H1 (cell line): Measurements from ENCODE around the gene FOXD2. TPM values are rescaled to one million over a fixed set of nuclear protein-coding genes. Genes with fewer than 3 reads are reported as not detected.

ENCODE experiments used
- CTCF ChIA-PET: fragments of 300-600 bp; sonication (Branson Sonifier 250); formaldehyde crosslinking; loops from one replicate; lab custom pipeline; 2021; ENCODE audit not compliant: partially characterized antibody; lab: Charles Lee
- POLR2A ChIA-PET: fragments of 300-600 bp; sonication (Branson Sonifier 250); formaldehyde crosslinking; loops from one replicate; lab custom pipeline; 2021; ENCODE audit warnings: inconsistent platforms; ENCODE audit not compliant: partially characterized antibody; lab: Charles Lee
- DNase-seq, 2 experiments: peaks; one replicate each; pipeline versions ENCODE4 v3.0.0 to v3.0.0-alpha.2; 2010 to 2022; ENCODE audit warnings: low spot score in 2 of 2, low read depth in 1 of 2, mixed read lengths in 1 of 2
- FAIRE-seq: peaks from 2 replicates; lab custom pipeline; 2011; peaks lifted over from hg19 to GRCh38; lab: Jason Lieb, UNC
- H2AFZ ChIP-seq: 2 replicates; pipeline ENCODE4 v1.8.1; 2012; ENCODE audit warnings: low read length, inconsistent platforms
- H2AK5ac ChIP-seq: 2 replicates; pipeline ENCODE4 v1.6.1; 2013; ENCODE audit warnings: low read depth, low read length
- H2BK120ac ChIP-seq: replicated peaks from 2 replicates; pipeline ENCODE3; 2013; ENCODE audit warnings: low read depth, low read length, inconsistent platforms
- H2BK12ac ChIP-seq: 2 replicates; pipeline ENCODE4 v1.6.1; 2013; ENCODE audit warnings: low read depth, low read length
- H2BK15ac ChIP-seq: 2 replicates; pipeline ENCODE4 v1.6.1; 2013; ENCODE audit warnings: low read length
- H2BK20ac ChIP-seq: 2 replicates; pipeline ENCODE4 v1.6.1; 2013; ENCODE audit warnings: low read length
- H2BK5ac ChIP-seq: 2 replicates; pipeline ENCODE4 v1.6.1; 2013; ENCODE audit warnings: low read depth, low read length
- H3K14ac ChIP-seq: 2 replicates; pipeline ENCODE4 v1.6.1; 2013; ENCODE audit warnings: inconsistent platforms; ENCODE audit not compliant: insufficient read length
- H3K18ac ChIP-seq: 2 replicates; pipeline ENCODE4 v1.6.1; 2013; ENCODE audit warnings: low read length; ENCODE audit errors: extremely low read depth
- H3K23ac ChIP-seq: 2 replicates; pipeline ENCODE4 v1.6.1; 2013; ENCODE audit warnings: inconsistent platforms; ENCODE audit not compliant: insufficient read length
- H3K23me2 ChIP-seq: 2 replicates; pipeline ENCODE4 v1.6.1; 2013; ENCODE audit warnings: low read depth, low read length
- H3K27ac ChIP-seq: 2 replicates; pipeline ENCODE4 v1.6.1; 2011; ENCODE audit warnings: low read depth, low read length, inconsistent platforms
- H3K27me3 ChIP-seq, 4 experiments: replicated peaks in 1 of 4; 1 replicate in 1 of 4; 2 replicates in 3 of 4; pipeline versions ENCODE4 v1.6.1 to v1.8.1; 2011 to 2013; ENCODE audit warnings: low read length in 3 of 4, mild to moderate bottlenecking in 3 of 4, inconsistent platforms in 2 of 4, mixed read lengths in 2 of 4, moderate library complexity in 1 of 4; ENCODE audit not compliant: control insufficient read depth in 3 of 4, insufficient read depth in 3 of 4; ENCODE audit errors: extremely low read depth in 1 of 4
- H3K36me3 ChIP-seq, 4 experiments: 2 replicates each; pipeline versions ENCODE4 v1.6.1 to v1.8.1; 2011 to 2013; ENCODE audit warnings: mild to moderate bottlenecking in 4 of 4, low read length in 3 of 4, moderate library complexity in 2 of 4, control low read depth in 1 of 4, inconsistent platforms in 1 of 4; ENCODE audit not compliant: insufficient read depth in 4 of 4, control insufficient read depth in 2 of 4
- H3K4ac ChIP-seq: replicated peaks from 2 replicates; pipeline ENCODE3; 2013; ENCODE audit warnings: low read length, low read depth, mixed read lengths, inconsistent platforms; ENCODE audit not compliant: insufficient read length
- H3K4me1 ChIP-seq, 4 experiments: replicated peaks in 1 of 4; 1 replicate in 1 of 4; 2 replicates in 3 of 4; pipeline versions ENCODE4 v1.6.1 to v1.8.1; 2011 to 2013; ENCODE audit warnings: low read length in 3 of 4, inconsistent platforms in 2 of 4, mixed read lengths in 1 of 4; ENCODE audit not compliant: insufficient read depth in 4 of 4, control insufficient read depth in 3 of 4
- H3K4me2 ChIP-seq, 2 experiments: 2 replicates each; pipeline versions ENCODE4 v1.6.1 to v1.8.1; 2011 to 2013; ENCODE audit warnings: low read depth in 2 of 2, low read length in 2 of 2, control low read depth in 1 of 2, inconsistent platforms in 1 of 2, mild to moderate bottlenecking in 1 of 2; ENCODE audit not compliant: insufficient read depth in 1 of 2
- H3K4me3 ChIP-seq, 4 experiments: fragments of 200-600, 300-600 bp in 1 of 4; sonication (generic), shearing (Covaris generic), sonication (Bioruptor Twin) in 1 of 4; 2 replicates each; pipeline versions ENCODE4 v1.5.1 to v1.8.1; 2011 to 2016; ENCODE audit warnings: low read length in 4 of 4, low read depth in 3 of 4, control low read depth in 2 of 4, inconsistent platforms in 2 of 4, mild to moderate bottlenecking in 2 of 4, mixed read lengths in 1 of 4, moderate library complexity in 1 of 4; ENCODE audit not compliant: insufficient read depth in 2 of 4; ENCODE audit errors: extremely low read depth in 1 of 4
- H3K56ac ChIP-seq: replicated peaks from 2 replicates; pipeline ENCODE3; 2013; ENCODE audit warnings: low read depth, mild to moderate bottlenecking, mixed read lengths, low read length, inconsistent platforms; ENCODE audit not compliant: insufficient read length
- H3K79me1 ChIP-seq: 2 replicates; pipeline ENCODE4 v1.6.1; 2013; ENCODE audit warnings: low read depth, low read length, control low read depth
- H3K79me2 ChIP-seq, 2 experiments: 2 replicates each; pipeline versions ENCODE4 v1.6.1 to v1.8.1; 2012 to 2013; ENCODE audit warnings: low read length in 2 of 2, mild to moderate bottlenecking in 2 of 2, inconsistent platforms in 1 of 2; ENCODE audit not compliant: insufficient read depth in 2 of 2, control insufficient read depth in 1 of 2
- H3K9ac ChIP-seq, 4 experiments: replicated peaks in 1 of 4; 1 replicate in 1 of 4; 2 replicates in 3 of 4; pipeline versions ENCODE4 v1.6.1 to v1.8.1; 2011 to 2013; ENCODE audit warnings: low read depth in 3 of 4, low read length in 3 of 4, control low read depth in 2 of 4, mild to moderate bottlenecking in 2 of 4, moderate library complexity in 2 of 4, inconsistent platforms in 1 of 4; ENCODE audit errors: extremely low read depth in 1 of 4
- H3K9me3 ChIP-seq, 2 experiments: 2 replicates each; pipeline versions ENCODE4 v1.6.1 to v1.8.1; 2012 to 2013; ENCODE audit warnings: mild to moderate bottlenecking in 2 of 2, moderate library complexity in 2 of 2, control low read depth in 1 of 2, inconsistent platforms in 1 of 2, low read depth in 1 of 2, low read length in 1 of 2, mixed read lengths in 1 of 2; ENCODE audit not compliant: insufficient read depth in 2 of 2
- H4K20me1 ChIP-seq, 2 experiments: replicated peaks in 1 of 2; 2 replicates each; pipeline versions ENCODE3 to v1.8.1; 2011 to 2013; ENCODE audit warnings: inconsistent platforms in 2 of 2, low read length in 2 of 2, mild to moderate bottlenecking in 1 of 2; ENCODE audit not compliant: insufficient read depth in 2 of 2, control insufficient read depth in 1 of 2
- H4K5ac ChIP-seq: 2 replicates; pipeline ENCODE4 v1.6.1; 2013; ENCODE audit warnings: low read length, low read depth, mixed read lengths, inconsistent platforms; ENCODE audit not compliant: insufficient read length
- H4K8ac ChIP-seq: 2 replicates; pipeline ENCODE4 v1.8.0; 2013; ENCODE audit warnings: mild to moderate bottlenecking, moderate library complexity, low read length, inconsistent platforms; ENCODE audit not compliant: insufficient read depth; ENCODE audit errors: extremely low read depth
- H4K91ac ChIP-seq: replicated peaks from 2 replicates; pipeline ENCODE3; 2013; ENCODE audit warnings: low read length, mixed read lengths, inconsistent platforms; ENCODE audit not compliant: insufficient read length
- RXRA ChIP-seq: IDR thresholded peaks from 2 replicates; pipeline ENCODE4 v1.6.1; 2011; ENCODE audit warnings: low read depth, mild to moderate bottlenecking, low read length, moderate library complexity; ENCODE audit not compliant: insufficient read depth
- WGBS, 2 experiments: shearing (Covaris generic) in 1 of 2; methylation state at CpG; one replicate each; pipeline versions ENCODE4 v1.1.6 to v1.1.7; 2013 to 2015; ENCODE audit warnings: low lambda C conversion rate in 2 of 2, mixed read lengths in 2 of 2, inconsistent platforms in 1 of 2, low coverage in 1 of 2, missing lambda C conversion rate in 1 of 2; ENCODE audit not compliant: insufficient replicate concordance in 2 of 2, insufficient coverage in 1 of 2, insufficient read length in 1 of 2; ENCODE audit errors: extremely low coverage in 1 of 2, missing lambda C conversion rate in 1 of 2; 5-methylcytosine and 5-hydroxymethylcytosine counted together
- polyA plus RNA-seq, 7 experiments: library from polyadenylated mRNA; depleted of rRNA in 3 of 7; stranded (reverse) in 5 of 7; unstranded in 2 of 7; fragments of >200 nt in 5 of 7; fragments of 200-250 nt in 2 of 7; gene quantifications; 1 replicate in 5 of 7; 2 replicates in 1 of 7; 4 replicates in 1 of 7; pipeline versions ENCODE4 v1.2.1 to v1.2.3, GENCODE V29; 2011 to 2013; ENCODE audit warnings: missing spikeins in 2 of 7, mixed read lengths in 2 of 7
- total RNA-seq: library from RNA; stranded (reverse); fragmentation: NEBNext Ultra II Directional; extraction: Animal tissue kit (Norgen Biotek cat#: 25700); gene quantifications from 2 replicates; pipeline ENCODE4 v1.2.1, GENCODE V29; 2021

FOXD2 gene
- total and polyA plus RNA-seq, 2 of the 8 experiments (the other 6 are each of a cell fraction or from before 2014, with no cell fraction given): not detected

DNA sequence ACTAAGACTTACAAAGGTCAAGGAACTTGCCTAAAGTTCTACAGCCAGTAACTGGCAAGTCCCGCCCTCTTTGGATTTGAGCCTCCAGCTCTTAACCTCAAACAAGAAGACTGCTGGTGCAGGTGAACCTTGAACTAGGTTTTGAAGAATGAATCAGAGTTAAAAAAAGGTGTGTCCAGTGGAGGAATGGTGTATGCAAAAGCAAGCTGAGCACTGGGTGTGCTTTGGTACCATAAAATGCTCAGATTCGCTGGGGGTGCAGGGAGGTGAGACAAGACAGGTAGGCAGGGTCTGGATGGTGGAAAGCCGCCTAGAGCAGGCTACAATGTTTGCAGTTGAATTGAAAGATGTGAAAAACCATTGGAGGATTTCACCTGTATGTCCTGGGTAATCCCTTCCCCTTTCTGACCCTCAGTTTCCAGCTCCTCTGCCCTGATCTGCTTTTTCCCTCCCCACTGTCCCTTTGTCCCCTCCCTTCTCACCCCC, 39.8 kb downstream of the FOXD2 start:
- Histone ChIP-seq H3K4me3 (no peak overlapping the region), H3K9me3 (no peaks in the 10 kb centered on the region; a peak in 1 of 4 replicates), H2BK120ac (no peak overlapping the region)
- CTCF ChIA-PET: interaction anchor here (0.7 to 2.9 kb wide), 4 partner anchors 8 to 233 kb away, joined by 3 to 12 read pairs (median 3); no protein-coding TSS in a partner anchor
- no peak for TF ChIP-seq RXRA
- TF ChIP-seq, all 59 proteins: peak for 0
- no peak for DNase-seq
- POLR2A ChIA-PET: interaction anchor here (0.5 kb wide), 1 partner anchor 11 kb away, joined by 3 read pairs; no protein-coding TSS in a partner anchor
- H2BK5ac ChIP-seq: no peak overlapping the region
- H3K79me1 ChIP-seq: no peaks in the 10 kb centered on the region
- no peak overlapping the region for H3K18ac ChIP-seq
- H2BK12ac ChIP-seq: no peak overlapping the region
- peaks cover 0 to 2% of the 10 kb centered on the region in 2 experiments for H4K20me1 ChIP-seq
- no peak overlapping the region for H2AFZ ChIP-seq
- WGBS, 2 experiments: 94% methylated on average over 3 of the region's 3 CpGs; no CpG with 5 or more reads in 1 of the 2 experiments
- no peak overlapping the region for H3K27ac ChIP-seq
- no peak overlapping the region for H3K9ac ChIP-seq
- no peaks in the 10 kb centered on the region; the same call in 1 of the 2 replicates for H3K23me2 ChIP-seq
- no peak for FAIRE-seq
- H3K27me3 ChIP-seq: peaks cover 0 to 2% (median 0%) of the 10 kb centered on the region in 4 experiments; a peak in 2 of 7 replicates
- no peak overlapping the region for H3K14ac ChIP-seq
- H2BK15ac ChIP-seq: no peak overlapping the region
- H2AK5ac ChIP-seq: no peak overlapping the region
- H4K8ac ChIP-seq: no peak overlapping the region
- H4K91ac ChIP-seq: no peak overlapping the region
- no peaks in the 10 kb centered on the region for H3K36me3 ChIP-seq
- no peaks in the 10 kb centered on the region for H3K79me2 ChIP-seq
- no peak overlapping the region for H3K4me2 ChIP-seq
- H3K56ac ChIP-seq: no peak overlapping the region
- H3K4ac ChIP-seq: no peak overlapping the region
- H3K4me1 ChIP-seq: 0 out of 7 replicates have a peak, but pooled peaks cover 0 to 2% (median 0%) of the 10 kb centered on the region in 4 experiments
- H3K23ac ChIP-seq: no peak overlapping the region
- H4K5ac ChIP-seq: no peak overlapping the region
- H2BK20ac ChIP-seq: no peak overlapping the region
